Gastroesophageal sphincter (tissue), 4 donors: Measurements from ENCODE around the gene CIBAR2. TPM values are rescaled to one million over a fixed set of nuclear protein-coding genes. Genes with fewer than 3 reads are reported as not detected.

Source experiments
- ATAC-seq: fragments of 150-250 bp; one replicate; pipeline ENCODE4 v1.9.1; 2016; ENCODE audit warnings: mild to moderate bottlenecking, moderate library complexity
- H3K27ac ChIP-seq, 4 donors: fragments of 200-600 bp; sonication (generic) in 3 of 4; 1 replicate in 3 of 4; 2 replicates in 1 of 4; pipeline ENCODE4 v1.5.1; 2016 to 2019
- H3K27me3 ChIP-seq: fragments of 200-600 bp; sonication (generic); one replicate; pipeline ENCODE4 v1.5.1; 2019
- H3K36me3 ChIP-seq, 2 donors: fragments of 200-600 bp; sonication (generic); one replicate each; pipeline ENCODE4 v1.5.1; 2019; ENCODE audit warnings: control low read depth in 1 of 2
- H3K4me1 ChIP-seq, 3 donors: fragments of 200-600 bp; sonication (generic); 1 replicate in 2 of 3; 2 replicates in 1 of 3; pipeline ENCODE4 v1.5.1; 2016 to 2019; ENCODE audit warnings: control low read depth in 2 of 3
- H3K4me3 ChIP-seq, 2 donors: fragments of 200-600 bp; sonication (generic); one replicate each; pipeline ENCODE4 v1.5.1; 2019; ENCODE audit warnings: mild to moderate bottlenecking in 1 of 2, moderate library complexity in 1 of 2
- H3K9me3 ChIP-seq, 3 donors: fragments of 200-600 bp; sonication (generic); one replicate each; pipeline ENCODE4 v1.5.1; 2017 to 2019; ENCODE audit warnings: control low read depth in 2 of 3
- CTCF ChIP-seq, 4 experiments: fragments of 200-600 bp in 2 of 4; fragments of 450-650 bp in 2 of 4; sonication (generic) in 1 of 4; IDR thresholded peaks; one replicate each; pipeline ENCODE4 v1.5.1; 2017 to 2019; ENCODE audit warnings: antibody characterized with exemption in 4 of 4, mild to moderate bottlenecking in 2 of 4, moderate library complexity in 2 of 4
- EP300 ChIP-seq: sonication (generic); formaldehyde crosslinking; IDR thresholded peaks from one replicate; pipeline ENCODE4 v1.6.1; 2017; ENCODE audit warnings: antibody characterized with exemption, mild to moderate bottlenecking
- POLR2A ChIP-seq, 2 donors: fragments of 450-650 bp; IDR thresholded peaks; one replicate each; pipeline ENCODE4 v1.6.1; 2017; ENCODE audit warnings: antibody characterized with exemption in 2 of 2, mild to moderate bottlenecking in 2 of 2, moderate library complexity in 1 of 2
- POLR2AphosphoS5 ChIP-seq: sonication (generic); formaldehyde crosslinking; IDR thresholded peaks from one replicate; pipeline ENCODE4 v1.6.1; 2017; ENCODE audit warnings: antibody characterized with exemption
- WGBS, 2 donors: methylation state at CpG; one replicate each; pipeline ENCODE4 v1.1.5; 2018; ENCODE audit warnings: low coverage in 1 of 2; 5-methylcytosine and 5-hydroxymethylcytosine counted together
- total RNA-seq, 4 donors: library from RNA; depleted of rRNA; stranded (reverse); fragments of >200 nt; gene quantifications; one replicate each; pipeline ENCODE4 v1.1.0, GENCODE V29; 2016

The CIBAR2 gene
- total RNA-seq, 4 donors from 2014 or later: not detected

GRCh38 chr16:85157372-85157771 is 45.1 kb upstream of the CIBAR2 start:
- no peak overlapping the region for H3K4me3 ChIP-seq
- ATAC-seq: no peak

GRCh38 chr16:85156869-85157268 is 44.6 kb upstream of the CIBAR2 start:
- Histone ChIP-seq H3K36me3 (no peaks in the 10 kb centered on the region), H3K4me3 (no peak overlapping the region), H3K27me3 (no peaks in the 10 kb centered on the region), H3K27ac (no peak overlapping the region), H3K9me3 (no peaks in the 10 kb centered on the region), H3K4me1 (peaks cover 0 to 38% (median 19%) of the 10 kb centered on the region in 3 donors)
- TF ChIP-seq POLR2AphosphoS5: no peak
- no peak for ATAC-seq

More at GRCh38 chr16:85157372-85157771, 45.1 kb upstream of the CIBAR2 start:
- H3K27ac ChIP-seq: no peak overlapping the region
- TF ChIP-seq EP300: no peak
- TF ChIP-seq POLR2AphosphoS5: no peak
- no peak for TF ChIP-seq CTCF (IDR thresholded peaks at IDR 0.05)
- TF ChIP-seq POLR2A (IDR thresholded peaks at IDR 0.05): no peak
- no peaks in the 10 kb centered on the region for H3K9me3 ChIP-seq
- no peaks in the 10 kb centered on the region for H3K27me3 ChIP-seq
- no peaks in the 10 kb centered on the region for H3K36me3 ChIP-seq
- peaks cover 0 to 38% (median 18%) of the 10 kb centered on the region in 3 donors for H3K4me1 ChIP-seq
- WGBS, 2 donors: 82 to 90% methylated on average over 3 to 6 of the region's 8 CpGs

GRCh38 chr16:85156440-85156839 is 44.2 kb upstream of the CIBAR2 start:
- Histone ChIP-seq H3K27me3 (no peaks in the 10 kb centered on the region), H3K36me3 (no peaks in the 10 kb centered on the region), H3K9me3 (no peaks in the 10 kb centered on the region), H3K4me3 (no peak overlapping the region), H3K4me1 (peaks cover 0 to 38% (median 23%) of the 10 kb centered on the region in 3 donors), H3K27ac (no peak overlapping the region)
- WGBS, 2 donors: 99 to 100% methylated on average over 4 to 7 of the region's 7 CpGs
- ATAC-seq: no peak
- TF ChIP-seq POLR2AphosphoS5: no peak
- no peak for TF ChIP-seq EP300
- no peak for TF ChIP-seq POLR2A (IDR thresholded peaks at IDR 0.05)
- TF ChIP-seq CTCF (IDR thresholded peaks at IDR 0.05): no peak

- no peak for ATAC-seq
- Histone ChIP-seq H3K36me3 (no peaks in the 10 kb centered on the region), H3K27ac (peak overlapping the region in 1 of 4 donors; percentile 14), H3K27me3 (no peaks in the 10 kb centered on the region), H3K4me1 (peaks cover 0 to 50% (median 33%) of the 10 kb centered on the region in 3 donors), H3K9me3 (no peaks in the 10 kb centered on the region), H3K4me3 (no peak overlapping the region)
- TF ChIP-seq POLR2A (IDR thresholded peaks at IDR 0.05): no peak
- WGBS, 2 donors: 86% methylated on average over 5 of the region's 12 CpGs; no CpG with 5 or more reads in 1 of the 2 donors
These were observed 41.4 kb upstream of the CIBAR2 start for GRCh38 chr16:85153656-85154091.

GRCh38 chr16:85153046-85153445 is 40.8 kb upstream of the CIBAR2 start:
- H3K27ac ChIP-seq: peak overlapping the region in 2 of 4 donors; percentile 72 to 83
- ATAC-seq: no peak
- H3K27me3 ChIP-seq: no peaks in the 10 kb centered on the region
- TF ChIP-seq POLR2A (IDR thresholded peaks at IDR 0.05): no peak
- no peak for TF ChIP-seq CTCF (IDR thresholded peaks at IDR 0.05)
- TF ChIP-seq EP300: no peak
- no peak for TF ChIP-seq POLR2AphosphoS5
- 81 to 93% methylated on average over 6 to 7 of the region's 8 CpGs for WGBS, 2 donors
- peaks cover 0 to 53% (median 33%) of the 10 kb centered on the region in 3 donors for H3K4me1 ChIP-seq
- no peaks in the 10 kb centered on the region for H3K36me3 ChIP-seq
- no peak overlapping the region for H3K4me3 ChIP-seq
- H3K9me3 ChIP-seq: no peaks in the 10 kb centered on the region

- peak overlapping the region in 3 of 4 donors; percentile 72 to 85 (median 83) for H3K27ac ChIP-seq
- no peaks in the 10 kb centered on the region for H3K27me3 ChIP-seq
- H3K9me3 ChIP-seq: no peaks in the 10 kb centered on the region
- 86% methylated on average over 2 of the region's 14 CpGs; no CpG with 5 or more reads in 1 of the 2 donors for WGBS, 2 donors
- no peak overlapping the region for H3K4me3 ChIP-seq
- H3K4me1 ChIP-seq: peaks cover 0 to 56% (median 33%) of the 10 kb centered on the region in 3 donors
- no peak for ATAC-seq
- no peaks in the 10 kb centered on the region for H3K36me3 ChIP-seq
- no peak for TF ChIP-seq CTCF (IDR thresholded peaks at IDR 0.05)
- TF ChIP-seq POLR2AphosphoS5: no peak
- no peak for TF ChIP-seq EP300
- TF ChIP-seq POLR2A (IDR thresholded peaks at IDR 0.05): no peak
These were observed 40.2 kb upstream of the CIBAR2 start for GRCh38 chr16:85152414-85153030.
